HG03469 (cell line): ENCODE results near the gene APEH.
"Not testable (repeated sequence)": the region's sequence is repeated elsewhere in the genome, so short reads cannot be mapped to it uniquely, and the experiment has no call there.

Experiments
- ATAC-seq: cut with Tn5 transposase; IDR thresholded peaks from one replicate; pipeline ENCODE4 v1.9.1; 2021; ENCODE audit warnings: mild to moderate bottlenecking, moderate library complexity, moderate number of reproducible peaks; ENCODE audit not compliant: unreplicated experiment

Gene APEH

DNA sequence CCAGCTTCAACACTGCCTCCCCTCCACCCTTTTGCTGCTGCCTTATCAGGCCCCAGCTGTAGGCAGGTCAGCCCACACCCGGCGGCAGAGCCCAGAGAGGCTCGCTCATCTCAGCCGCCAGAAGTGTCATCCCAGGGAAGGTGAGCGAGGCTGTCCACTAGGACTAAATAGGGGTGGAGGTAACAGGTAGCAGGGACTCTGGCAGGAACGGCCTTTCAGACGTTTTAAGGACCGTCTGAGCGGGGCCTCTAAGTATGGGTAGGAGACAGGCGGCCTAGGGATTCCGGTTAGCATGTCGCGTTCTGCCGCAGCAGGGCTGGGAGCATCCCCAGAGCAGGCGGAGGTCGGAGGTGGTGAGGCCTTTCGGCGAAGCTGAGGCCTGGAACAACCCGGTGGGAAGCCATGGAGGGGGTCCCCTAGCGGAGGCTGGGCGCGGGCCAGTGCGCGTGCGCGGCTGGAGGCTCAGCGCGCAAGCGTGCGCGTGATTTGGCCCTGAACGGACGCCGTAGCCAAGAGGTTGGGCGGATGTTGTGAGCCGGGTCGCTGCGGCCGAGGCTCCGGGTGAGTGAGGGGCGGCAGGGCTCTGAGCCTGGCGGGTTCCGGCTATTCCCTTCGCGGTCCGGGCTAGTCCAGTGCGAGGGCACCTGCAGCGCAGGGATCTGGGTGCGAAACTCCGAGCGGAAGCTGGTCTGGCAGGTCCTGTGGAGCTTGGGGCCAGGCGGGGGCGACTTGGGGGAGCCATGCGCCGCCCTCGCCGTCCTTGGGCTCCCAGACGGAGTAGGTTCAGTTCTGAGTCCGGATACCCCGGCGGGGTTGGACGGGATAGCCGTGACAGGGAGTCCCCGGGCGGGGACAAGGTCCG, 15.1 kb downstream of the APEH start, which contains the start of the genes MST1 and RNF123:
Gene MST1 (minus strand): TSS at position 429 of the 862 bp plus-strand sequence. CDS start 783 bp downstream, outside the sequence.
Gene RNF123 (plus strand): TSS at position 512 of the 862 bp plus-strand sequence. CDS start 1,609 bp downstream, outside the sequence.
- ATAC-seq = no peak

DNA sequence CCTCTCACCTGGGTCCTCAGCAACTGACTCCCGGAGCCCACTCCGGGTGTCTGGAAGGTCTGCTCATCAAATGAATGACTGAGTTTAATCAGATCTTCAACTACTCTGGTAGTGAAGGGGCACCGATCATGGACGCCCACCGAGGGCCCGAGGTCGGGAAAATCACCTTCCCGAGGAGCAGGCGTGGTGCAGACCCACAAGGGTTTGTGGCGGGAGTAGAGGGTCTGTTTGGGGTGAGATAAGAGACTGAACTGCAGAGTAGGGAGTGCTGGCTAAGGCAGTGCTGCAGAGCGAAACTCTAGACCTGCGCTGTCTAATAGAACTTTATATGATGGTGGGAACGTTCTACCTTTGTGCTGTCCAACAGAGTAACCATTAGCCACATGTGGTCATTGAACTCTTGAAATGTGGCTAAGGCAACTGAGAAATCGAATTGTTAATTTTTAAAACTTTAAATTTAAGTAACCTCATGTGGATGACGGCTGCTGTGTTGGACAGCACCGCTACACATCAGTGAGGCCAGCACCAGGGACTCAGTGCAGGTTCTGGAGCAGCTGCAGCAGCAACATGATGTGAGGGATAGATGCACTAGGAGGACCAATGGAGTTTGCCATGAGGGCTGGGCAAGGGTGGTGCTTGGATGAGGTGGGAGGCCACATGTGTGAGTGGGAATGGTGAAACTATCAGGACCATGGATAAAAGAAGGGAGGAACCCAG, 15.9 kb downstream of the APEH start:
- not testable (repeated sequence) for ATAC-seq

DNA sequence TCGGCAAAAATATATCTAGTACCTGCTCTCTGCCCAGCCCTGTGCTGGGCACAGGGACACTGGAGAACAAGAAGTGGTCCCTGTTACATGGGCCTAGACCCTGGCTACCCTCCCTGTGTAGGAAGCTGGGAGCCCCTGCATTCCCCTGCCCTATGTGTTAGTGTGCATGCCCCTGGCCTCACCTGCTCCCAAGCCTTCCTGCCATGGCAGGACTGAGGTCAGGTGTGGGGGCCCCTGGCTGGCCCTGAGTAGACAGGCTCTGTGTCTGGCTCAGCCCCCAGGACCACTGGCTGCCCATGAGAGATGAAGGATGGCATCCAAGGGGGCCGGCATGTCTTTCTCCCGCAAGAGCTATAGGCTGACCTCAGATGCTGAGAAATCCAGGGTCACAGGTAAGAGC, 16.7 kb downstream of the APEH start:
- not testable (repeated sequence) for ATAC-seq

DNA sequence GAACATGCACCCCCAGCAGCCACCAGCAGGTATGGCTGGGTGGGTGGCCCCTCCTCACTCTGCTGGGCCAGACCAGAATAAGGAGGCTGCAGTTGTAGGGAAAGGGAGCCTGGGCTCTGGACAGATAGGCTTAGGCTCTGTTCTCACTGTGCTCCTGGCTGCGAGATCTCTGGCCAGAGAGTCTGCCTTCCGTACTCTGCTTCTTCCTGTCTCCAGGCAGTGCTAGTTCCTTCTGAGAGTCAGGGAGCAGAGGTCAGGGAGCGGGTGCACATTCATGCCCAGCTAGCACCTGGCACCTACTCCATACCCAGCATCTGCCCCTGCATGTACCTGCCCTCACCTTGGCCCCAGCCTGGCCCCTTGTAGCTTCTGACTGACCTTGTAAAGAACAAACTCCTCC, 17.3 kb downstream of the APEH start:
- ATAC-seq = not testable (repeated sequence)

DNA sequence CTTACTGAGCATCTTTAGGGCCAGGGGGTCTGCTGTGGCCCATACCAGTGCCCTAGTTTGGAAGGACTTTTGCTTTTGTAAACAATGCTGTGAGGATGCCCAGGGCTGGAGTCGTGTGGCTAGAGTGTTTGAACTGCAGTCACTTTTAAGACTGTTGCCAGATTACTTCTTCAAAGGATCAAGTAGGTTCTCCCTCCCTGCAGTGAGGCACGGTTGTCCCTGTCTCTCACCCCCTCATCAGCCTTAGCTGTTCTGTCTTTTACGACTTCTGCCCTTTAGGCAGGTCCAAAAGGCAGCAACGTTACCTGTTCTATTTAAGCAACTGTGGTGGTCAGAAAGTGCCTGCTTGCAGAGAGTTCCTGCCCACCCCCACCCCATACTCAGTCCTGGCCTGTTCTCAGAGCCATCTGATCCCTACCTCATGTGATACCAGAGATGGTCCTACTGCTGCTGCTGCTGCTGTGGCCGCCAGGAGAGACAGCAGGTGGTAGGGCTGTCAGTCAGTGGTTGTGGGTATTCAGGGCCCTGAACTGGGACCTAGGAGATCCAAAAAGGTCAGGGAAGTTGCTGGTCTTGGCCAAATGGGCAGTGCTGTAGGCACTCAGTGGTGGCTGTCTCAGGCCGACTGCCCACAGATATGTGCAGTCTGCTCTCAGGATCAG, 20.4 kb downstream of the APEH start:
- not testable (repeated sequence) for ATAC-seq

DNA sequence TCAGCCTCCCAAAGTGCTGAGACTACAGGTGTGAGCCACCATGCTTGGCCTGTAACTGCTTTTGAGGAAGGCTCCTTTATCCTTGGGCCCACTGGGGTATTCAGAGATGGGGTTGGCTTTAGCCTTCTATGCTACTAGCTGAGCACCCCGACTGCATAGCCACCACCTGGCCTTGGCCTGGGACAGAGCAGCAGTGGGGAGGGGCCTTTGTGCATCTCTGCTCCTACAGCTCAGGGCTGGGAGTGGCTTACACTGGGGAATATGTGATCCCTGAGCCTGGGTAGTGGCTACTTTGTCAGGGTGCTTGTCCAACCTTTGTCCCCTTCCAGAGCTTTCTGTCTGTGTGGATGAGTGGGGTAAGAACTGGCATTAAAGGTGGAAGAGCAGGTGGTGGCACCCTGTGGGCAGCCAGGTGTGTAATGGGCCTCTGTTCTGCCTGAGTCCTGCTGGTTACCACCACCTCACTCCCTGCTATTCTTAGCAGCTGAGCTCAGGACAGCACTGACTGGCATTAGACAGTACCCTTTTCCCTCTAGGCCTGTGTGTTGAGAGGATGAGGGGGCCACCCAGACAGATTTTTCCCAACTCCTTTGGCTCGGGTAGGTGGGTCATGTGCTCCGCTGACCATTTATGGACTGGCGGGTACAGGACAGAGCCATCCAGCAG, 21.3 kb downstream of the APEH start:
- ATAC-seq = not testable (repeated sequence)

DNA sequence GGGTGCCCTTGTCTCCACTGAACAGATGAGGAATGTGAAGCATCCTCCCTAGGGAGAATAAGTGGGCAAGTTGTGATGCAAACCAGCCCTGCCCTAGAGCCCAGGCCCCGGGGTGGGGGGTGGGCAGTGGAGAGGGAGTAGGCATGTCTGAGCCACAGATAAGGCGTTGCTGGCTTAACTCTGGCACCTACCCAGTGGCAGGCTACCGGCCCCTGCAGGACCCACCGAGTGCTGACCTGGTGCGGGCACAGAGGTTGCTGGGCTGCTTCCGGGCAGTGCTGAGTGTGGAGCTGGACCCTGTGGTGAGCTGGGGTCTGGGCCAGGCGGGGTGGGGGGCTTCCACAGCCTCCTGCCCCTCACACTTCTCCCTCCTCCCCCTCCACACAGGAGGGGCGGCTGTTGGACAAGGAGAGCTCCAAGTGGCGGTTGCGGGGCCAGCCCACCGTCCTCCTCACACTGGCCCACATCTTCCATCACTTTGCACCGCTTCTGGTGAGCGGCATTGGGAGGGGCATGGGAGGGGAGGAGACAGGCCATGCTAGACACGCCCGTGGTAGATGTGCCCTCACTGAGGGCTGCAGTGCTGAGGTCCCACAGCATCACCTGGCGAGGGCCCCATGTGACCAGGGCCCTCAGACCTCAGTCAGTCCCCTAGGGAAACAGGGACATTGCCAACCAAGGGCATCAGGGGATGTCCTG, 25.3 kb downstream of the APEH start:
- no peak for ATAC-seq

DNA sequence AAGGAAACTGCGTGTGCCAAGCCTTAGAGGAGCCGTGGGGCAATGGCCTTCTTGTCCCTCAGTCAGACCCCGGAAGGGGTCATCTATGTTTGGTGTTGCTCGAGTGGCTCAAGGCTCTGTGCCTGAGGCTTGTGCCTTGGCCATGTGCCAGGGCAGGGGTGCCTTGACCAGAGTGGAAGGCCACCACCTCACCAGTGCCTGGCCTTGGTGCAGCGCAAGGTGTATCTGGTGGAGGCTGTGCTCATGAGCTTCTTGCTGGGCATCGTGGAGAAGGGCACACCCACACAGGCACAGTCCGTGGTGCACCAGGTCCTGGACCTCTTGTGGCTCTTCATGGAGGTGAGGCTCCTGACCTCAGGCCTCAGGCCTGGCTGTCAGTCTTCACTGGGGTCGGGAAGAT, 25.9 kb downstream of the APEH start:
- ATAC-seq = no peak

DNA sequence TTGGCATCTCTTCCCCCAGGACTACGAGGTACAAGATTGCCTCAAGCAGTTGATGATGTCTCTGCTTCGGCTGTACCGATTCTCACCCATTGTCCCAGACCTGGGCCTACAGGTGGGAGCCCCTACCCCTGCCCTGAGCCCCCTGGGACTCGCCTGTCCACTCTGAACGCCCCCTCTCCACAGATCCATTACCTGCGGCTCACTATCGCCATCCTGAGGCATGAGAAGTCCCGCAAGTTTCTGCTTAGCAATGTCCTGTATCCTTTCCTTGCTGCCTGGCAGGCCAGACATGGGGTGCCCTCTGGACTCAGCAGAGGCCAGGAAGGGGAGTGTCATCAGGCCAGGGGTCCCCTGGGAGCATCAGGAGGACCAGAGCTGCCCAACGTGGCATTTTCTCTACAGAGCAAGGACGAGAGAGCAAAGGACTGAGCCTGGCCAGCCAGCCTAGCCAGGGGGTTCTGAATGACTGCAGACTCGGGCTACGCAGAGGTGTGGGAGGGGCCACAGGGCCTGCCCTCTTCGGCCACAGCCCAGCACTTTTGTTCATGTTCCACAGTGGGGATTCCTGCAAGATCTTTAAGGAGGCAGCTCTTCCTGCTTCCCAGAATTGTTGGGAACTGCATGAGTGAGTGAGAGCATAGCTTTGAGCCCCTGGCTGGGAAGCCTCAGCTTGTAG, 26.4 kb downstream of the APEH start:
- ATAC-seq = no peak

DNA sequence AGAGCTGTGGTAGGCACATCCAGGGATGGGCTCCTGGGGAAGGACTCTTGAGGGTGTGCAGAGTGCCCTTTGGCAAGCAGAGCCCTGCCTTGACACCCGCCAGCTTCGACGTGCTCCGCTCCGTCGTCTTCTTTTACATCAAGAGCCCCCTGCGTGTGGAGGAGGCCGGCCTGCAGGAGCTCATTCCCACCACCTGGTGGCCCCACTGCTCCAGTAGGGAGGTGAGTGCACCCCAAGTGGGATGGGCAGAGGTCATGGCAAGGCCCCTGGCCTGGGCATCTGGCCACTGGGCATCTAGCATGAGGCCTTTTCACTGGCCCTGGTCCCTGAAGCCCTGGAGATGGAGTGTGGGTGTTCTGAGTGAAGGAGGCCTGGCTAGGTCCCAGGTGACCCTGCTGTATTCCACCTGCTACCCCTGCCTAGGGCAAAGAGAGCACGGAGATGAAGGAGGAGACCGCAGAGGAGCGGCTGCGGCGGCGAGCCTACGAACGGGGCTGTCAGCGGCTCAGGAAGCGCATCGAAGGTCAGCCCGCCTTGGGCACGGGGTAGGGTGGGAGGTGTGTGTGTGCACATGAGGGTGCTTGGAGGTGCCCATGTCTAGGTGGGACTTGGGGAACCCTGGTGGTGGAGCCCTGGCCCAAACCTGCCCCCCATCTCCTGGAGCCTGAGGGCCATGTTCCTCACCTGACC, 27.4 kb downstream of the APEH start:
- no peak for ATAC-seq

DNA sequence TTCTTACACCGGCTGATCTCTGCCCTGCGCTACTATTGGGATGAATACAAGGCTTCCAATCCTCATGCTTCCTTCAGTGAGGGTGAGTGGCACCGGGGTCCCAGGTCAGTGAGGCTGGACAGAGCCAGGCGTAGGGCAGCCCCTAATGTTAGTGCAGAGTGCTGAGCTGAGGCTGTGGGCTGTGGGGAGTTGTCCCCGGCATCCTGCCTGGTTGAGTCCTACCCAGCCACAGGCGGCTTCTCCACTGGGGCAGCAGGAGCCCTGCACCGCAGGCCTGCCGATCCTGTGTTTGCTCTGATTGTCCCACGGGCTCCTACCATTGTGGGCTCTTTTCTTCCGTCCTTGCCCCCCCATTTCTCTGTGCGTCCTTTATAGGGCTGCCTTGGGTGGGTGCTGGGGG, 28.5 kb downstream of the APEH start:
- ATAC-seq = no peak

DNA sequence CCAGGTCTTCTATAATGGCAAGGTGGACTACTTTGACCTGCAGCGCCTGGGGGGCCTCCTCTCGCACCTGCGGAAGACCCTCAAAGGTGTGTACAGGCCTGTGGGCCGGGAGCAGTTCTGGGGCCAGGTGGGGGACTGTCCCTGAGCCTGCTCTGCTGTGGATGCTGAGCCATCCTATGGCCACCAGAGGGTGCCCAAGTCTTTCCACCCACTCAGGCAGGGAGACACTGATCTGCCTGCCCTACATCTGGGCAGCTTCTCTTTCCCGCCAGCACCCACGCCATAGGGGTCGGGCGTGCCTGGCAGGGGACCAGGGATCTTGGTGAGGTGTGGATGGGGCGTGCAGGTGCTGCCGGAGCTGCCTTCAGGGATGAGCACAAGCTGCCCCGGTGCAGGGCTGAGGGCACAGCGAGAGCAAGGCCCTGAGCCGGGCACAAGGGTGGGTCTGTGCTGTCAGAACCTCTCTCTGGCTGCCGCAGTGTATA, 29.3 kb downstream of the APEH start:
- ATAC-seq = no peak

DNA sequence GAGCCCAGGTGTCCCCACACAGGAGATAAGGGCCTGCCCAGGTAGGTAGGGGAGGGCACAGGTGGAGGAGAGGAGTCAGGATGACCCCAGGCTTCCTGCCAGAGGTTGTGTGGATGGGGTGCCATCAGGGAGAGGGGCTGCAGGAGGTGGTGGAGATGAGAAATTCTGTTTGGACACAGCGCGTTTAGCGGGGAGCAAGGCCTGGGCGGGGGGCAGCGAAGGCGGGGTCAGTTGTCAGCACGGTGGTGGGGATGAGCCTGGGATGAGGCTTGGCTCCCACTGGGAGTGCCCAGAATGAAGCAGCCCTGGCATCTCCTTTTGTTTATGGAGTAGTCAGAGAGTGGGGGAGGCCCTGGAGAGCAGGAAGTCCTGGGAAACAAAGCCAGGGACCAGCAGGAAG, 29.8 kb downstream of the APEH start:
- ATAC-seq = no peak

DNA sequence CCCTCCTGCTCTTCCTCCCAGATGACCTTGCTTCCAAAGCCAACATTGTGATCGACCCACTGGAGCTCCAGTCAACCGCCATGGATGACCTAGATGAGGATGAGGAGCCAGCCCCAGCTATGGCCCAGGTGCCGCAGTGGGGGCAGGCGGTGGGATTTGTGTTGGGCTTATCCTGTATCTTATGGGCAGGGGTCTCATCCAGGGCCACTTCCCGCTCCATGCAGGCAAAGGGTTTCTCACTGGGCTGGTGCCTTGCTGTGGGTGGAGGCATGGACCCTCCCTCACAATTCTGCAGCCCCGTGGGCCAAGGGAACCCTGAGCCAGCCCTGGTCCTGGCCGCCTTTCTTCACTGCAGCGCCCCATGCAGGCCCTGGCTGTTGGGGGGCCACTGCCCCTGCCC, 30.5 kb downstream of the APEH start:
- ATAC-seq = no peak

DNA sequence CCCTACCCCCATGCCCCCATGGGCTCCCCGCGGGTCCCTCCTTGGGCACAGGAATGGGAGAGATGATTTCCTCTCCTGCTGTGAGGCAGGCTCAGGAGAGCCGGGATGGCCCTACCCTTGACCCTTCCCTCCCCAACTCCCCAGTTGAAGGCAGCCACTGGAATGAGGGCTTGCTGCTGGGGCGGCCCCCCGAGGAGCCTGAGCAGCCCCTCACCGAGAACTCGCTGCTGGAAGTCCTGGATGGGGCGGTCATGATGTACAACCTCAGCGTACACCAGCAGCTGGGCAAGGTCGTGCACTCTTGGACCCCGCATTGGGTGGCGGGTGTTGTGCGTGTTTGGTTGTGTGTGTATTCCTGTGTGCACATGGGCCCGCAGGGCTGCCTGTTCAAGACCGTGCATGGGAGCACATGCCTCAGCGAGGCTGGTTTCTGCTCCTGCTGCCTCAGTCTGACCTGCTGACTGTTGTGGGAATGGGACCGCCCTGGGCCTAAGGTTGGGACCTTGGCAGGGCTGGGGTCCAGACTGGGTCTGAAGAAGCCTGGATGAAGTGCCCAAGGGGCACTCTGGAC, 31.3 kb downstream of the APEH start:
- ATAC-seq = no peak

DNA sequence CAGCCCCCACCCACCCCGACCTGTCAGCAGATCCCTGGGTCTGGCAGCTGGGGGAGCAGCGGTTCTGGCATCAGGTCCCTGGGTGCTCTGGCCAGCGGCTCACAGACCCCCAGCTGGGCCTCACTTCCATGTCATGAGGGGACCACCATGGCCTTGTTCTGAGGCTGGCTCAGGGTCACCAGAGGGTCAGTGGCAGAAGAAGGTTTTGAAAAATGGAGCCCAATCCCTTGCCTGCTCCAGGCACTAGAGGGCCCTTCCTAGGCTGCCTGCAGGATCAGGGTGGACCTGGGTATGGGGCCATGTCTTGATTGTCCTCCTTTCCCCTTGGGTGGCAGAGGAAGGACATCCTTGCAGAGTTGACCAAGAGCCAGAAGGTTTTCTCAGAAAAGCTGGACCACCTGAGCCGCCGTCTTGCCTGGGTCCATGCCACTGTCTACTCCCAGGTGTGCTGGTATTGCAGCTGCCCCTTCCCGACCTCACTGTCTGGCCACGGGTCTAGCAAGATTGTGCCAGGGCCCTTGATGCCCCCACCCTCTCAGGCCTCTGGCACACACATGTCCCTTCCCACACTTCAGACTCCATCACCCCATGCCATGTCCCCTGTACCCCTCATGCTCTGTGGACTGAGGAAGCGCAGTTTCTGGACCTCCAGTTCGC, 32.4 kb downstream of the APEH start:
- ATAC-seq = no peak

DNA sequence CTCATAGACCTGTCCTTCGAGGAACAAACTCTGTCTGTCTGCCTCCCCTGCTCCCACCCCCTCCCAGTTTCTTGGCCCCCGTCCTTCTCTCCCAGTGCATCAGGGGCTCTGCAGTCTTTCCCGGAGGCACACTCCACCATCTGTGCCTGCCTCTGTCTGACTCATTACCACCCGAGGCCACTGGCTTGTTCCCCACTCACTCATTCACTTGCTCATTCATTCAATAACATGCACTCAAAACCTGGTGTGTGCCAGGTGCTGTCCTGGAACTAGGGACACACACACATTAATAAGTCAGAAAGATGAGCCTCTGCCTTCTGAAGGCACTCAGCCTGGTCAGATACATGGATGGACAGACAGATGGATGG, 32.9 kb downstream of the APEH start:
- no peak for ATAC-seq

DNA sequence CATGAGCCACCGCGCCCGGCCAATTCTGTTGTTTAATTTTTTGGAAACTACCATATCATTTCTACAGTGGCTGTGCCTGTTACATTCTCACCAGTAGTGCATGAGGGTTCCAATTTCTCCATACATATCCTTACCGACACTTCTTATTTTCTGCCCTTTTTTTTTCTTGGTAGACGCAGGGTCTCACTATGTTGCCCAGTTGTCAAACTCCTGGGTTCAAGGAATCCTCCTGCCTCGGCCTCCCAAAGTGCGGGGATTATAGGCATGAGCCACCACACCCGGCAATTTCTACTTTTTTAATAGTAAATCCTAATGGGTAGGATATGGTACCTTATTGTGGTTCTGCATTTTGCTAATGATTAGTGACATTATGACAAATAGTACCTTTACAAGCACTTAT, 35.7 kb downstream of the APEH start:
- ATAC-seq = no peak
